Smooth muscle cell of the umbilical artery (primary cell): Measurements from ENCODE around the gene ADAMTSL1. TPM values are rescaled to one million over a fixed set of nuclear protein-coding genes. Genes with fewer than 3 reads are reported as not detected.

Source experiments
- total RNA-seq: library from RNA; depleted of rRNA; stranded (reverse); fragments of >200 nt; gene quantifications from 2 replicates; pipeline ENCODE4 v1.2.3, GENCODE V29; 2014

Gene ADAMTSL1, protein sequence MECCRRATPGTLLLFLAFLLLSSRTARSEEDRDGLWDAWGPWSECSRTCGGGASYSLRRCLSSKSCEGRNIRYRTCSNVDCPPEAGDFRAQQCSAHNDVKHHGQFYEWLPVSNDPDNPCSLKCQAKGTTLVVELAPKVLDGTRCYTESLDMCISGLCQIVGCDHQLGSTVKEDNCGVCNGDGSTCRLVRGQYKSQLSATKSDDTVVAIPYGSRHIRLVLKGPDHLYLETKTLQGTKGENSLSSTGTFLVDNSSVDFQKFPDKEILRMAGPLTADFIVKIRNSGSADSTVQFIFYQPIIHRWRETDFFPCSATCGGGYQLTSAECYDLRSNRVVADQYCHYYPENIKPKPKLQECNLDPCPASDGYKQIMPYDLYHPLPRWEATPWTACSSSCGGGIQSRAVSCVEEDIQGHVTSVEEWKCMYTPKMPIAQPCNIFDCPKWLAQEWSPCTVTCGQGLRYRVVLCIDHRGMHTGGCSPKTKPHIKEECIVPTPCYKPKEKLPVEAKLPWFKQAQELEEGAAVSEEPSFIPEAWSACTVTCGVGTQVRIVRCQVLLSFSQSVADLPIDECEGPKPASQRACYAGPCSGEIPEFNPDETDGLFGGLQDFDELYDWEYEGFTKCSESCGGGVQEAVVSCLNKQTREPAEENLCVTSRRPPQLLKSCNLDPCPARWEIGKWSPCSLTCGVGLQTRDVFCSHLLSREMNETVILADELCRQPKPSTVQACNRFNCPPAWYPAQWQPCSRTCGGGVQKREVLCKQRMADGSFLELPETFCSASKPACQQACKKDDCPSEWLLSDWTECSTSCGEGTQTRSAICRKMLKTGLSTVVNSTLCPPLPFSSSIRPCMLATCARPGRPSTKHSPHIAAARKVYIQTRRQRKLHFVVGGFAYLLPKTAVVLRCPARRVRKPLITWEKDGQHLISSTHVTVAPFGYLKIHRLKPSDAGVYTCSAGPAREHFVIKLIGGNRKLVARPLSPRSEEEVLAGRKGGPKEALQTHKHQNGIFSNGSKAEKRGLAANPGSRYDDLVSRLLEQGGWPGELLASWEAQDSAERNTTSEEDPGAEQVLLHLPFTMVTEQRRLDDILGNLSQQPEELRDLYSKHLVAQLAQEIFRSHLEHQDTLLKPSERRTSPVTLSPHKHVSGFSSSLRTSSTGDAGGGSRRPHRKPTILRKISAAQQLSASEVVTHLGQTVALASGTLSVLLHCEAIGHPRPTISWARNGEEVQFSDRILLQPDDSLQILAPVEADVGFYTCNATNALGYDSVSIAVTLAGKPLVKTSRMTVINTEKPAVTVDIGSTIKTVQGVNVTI (N-terminal part only)
- 151 and 531 TPM in 2 replicates for total RNA-seq

DNA sequence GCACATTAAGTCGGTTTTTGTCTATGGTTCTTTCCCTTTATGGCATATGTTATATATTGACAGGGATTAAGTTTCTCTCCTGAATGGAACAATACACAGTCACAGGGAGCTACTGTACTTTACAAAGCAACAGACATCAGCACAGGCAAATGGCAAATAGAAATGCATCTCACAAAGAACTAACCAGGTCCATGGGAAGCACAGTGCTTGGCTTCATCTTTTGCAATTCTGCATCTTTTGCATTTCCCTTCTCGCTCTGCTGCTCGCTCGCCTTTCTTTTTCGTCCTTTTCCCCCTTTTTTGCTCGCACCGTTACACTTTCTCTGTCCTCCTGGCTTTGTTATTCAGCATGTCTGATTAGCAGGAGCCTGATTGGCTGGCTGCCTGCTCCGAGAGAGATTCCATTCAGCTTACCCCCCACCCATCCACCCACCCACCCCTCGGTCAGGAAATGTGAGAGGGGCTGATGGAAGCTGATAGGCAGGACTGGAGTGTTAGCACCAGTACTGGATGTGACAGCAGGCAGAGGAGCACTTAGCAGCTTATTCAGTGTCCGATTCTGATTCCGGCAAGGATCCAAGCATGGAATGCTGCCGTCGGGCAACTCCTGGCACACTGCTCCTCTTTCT lies at the start of gene ADAMTSL1:
Gene ADAMTSL1, plus strand, starts transcription at position 502 of the 628 bp plus-strand sequence. Its CDS starts 80 bp downstream, at position 582.

